Choroid plexus epithelial cell (primary cell): ENCODE results near the gene SNRK.

Experiments used
- DNase-seq: peaks from one replicate; pipeline ENCODE4 v3.0.0-alpha.2; 2010; ENCODE audit warnings: low read depth
- H3K4me3 ChIP-seq: 2 replicates; pipeline ENCODE4 v1.5.1; 2011; ENCODE audit warnings: low read depth, mild to moderate bottlenecking, control low read depth, low read length, moderate library complexity
- CTCF ChIP-seq: conservative IDR thresholded peaks from 2 replicates; pipeline ENCODE4 v1.5.1; 2011; ENCODE audit warnings: low read depth, mild to moderate bottlenecking, control low read depth, inconsistent platforms, low read length, moderate library complexity

The SNRK gene

GRCh38 chr3:43286115-43286840, at the start of gene SNRK:
Gene SNRK (plus strand): TSS chr3:43286540. CDS start chr3:43303204, 16,664 bp downstream.
- TF ChIP-seq CTCF: peak; percentile 49

GRCh38 chr3:43238801-43239200, 47.5 kb upstream of the SNRK start:
- H3K4me3 ChIP-seq: no peak overlapping the region
- DNase-seq: no peak
- TF ChIP-seq CTCF: no peak

More at GRCh38 chr3:43286115-43286840, at the start of gene SNRK:
- peak within 1 kb of the TSS; percentile 75 for H3K4me3 ChIP-seq
- DNase-seq: peak; percentile 75

- no peak for TF ChIP-seq CTCF
- no peak overlapping the region for H3K4me3 ChIP-seq
- DNase-seq: no peak
Observed at GRCh38 chr3:43239755-43240154, 46.6 kb upstream of the SNRK start.

- TF ChIP-seq CTCF: no peak
- DNase-seq: no peak
- no peak overlapping the region for H3K4me3 ChIP-seq
Observed at GRCh38 chr3:43243590-43244587, 42.5 kb upstream of the SNRK start.

GRCh38 chr3:43244694-43245093, 41.6 kb upstream of the SNRK start:
- H3K4me3 ChIP-seq: no peak overlapping the region
- DNase-seq: no peak

GRCh38 chr3:43246976-43247375, 39.4 kb upstream of the SNRK start:
- no peak for DNase-seq
- no peak for TF ChIP-seq CTCF
- no peak overlapping the region for H3K4me3 ChIP-seq

More at GRCh38 chr3:43244694-43245093, 41.6 kb upstream of the SNRK start:
- TF ChIP-seq CTCF: no peak
